Endothelial cell (in vitro differentiated cells): ENCODE results near the gene CFAP54. TPM values are rescaled to one million over a fixed set of nuclear protein-coding genes. Genes with fewer than 3 reads are reported as not detected.

Experiments
- DNase-seq: peaks from one replicate; pipeline ENCODE4 v3.0.0; 2021; ENCODE audit warnings: low spot score
- H3K27ac Mint-ChIP-seq: one replicate; pipeline ENCODE4 v1.8.0; 2021; ENCODE audit warnings: mixed read lengths, inconsistent platforms; ENCODE audit not compliant: unreplicated experiment
- H3K27me3 Mint-ChIP-seq: one replicate; pipeline ENCODE4 v1.8.0; 2021; ENCODE audit warnings: mild to moderate bottlenecking, moderate library complexity, mixed read lengths, inconsistent platforms; ENCODE audit not compliant: unreplicated experiment
- H3K36me3 Mint-ChIP-seq: one replicate; pipeline ENCODE4 v1.8.0; 2021; ENCODE audit warnings: mild to moderate bottlenecking, low read depth, mixed read lengths, inconsistent platforms; ENCODE audit not compliant: unreplicated experiment
- H3K4me1 Mint-ChIP-seq: one replicate; pipeline ENCODE4 v1.8.0; 2021; ENCODE audit warnings: mild to moderate bottlenecking, mixed read lengths, inconsistent platforms; ENCODE audit not compliant: unreplicated experiment
- H3K4me3 Mint-ChIP-seq: one replicate; pipeline ENCODE4 v1.8.0; 2021; ENCODE audit warnings: mild to moderate bottlenecking, mixed read lengths, inconsistent platforms; ENCODE audit not compliant: unreplicated experiment
- H3K9me3 Mint-ChIP-seq: one replicate; pipeline ENCODE4 v1.8.0; 2021; ENCODE audit warnings: mixed read lengths, inconsistent platforms; ENCODE audit not compliant: unreplicated experiment
- CTCF ChIP-seq: fragments of 200-600 bp; sonication (generic); IDR thresholded peaks from one replicate; pipeline ENCODE4 v1.5.0; 2021; ENCODE audit warnings: antibody characterized with exemption; ENCODE audit not compliant: unreplicated experiment
- total RNA-seq: library from RNA; stranded (reverse); fragmentation: NEBNext Ultra II Directional; extraction: Animal tissue kit (Norgen Biotek cat#: 25700); gene quantifications from one replicate; pipeline ENCODE4 v1.2.1, GENCODE V29; 2021; ENCODE audit not compliant: unreplicated experiment

Gene CFAP54
- total RNA-seq, 1 donor from 2014 or later = 2.5 TPM

GRCh38 chr12:96698521-96698920, 209.1 kb downstream of the CFAP54 start:
- Mint-ChIP-seq H3K9me3 (no peaks in the 10 kb centered on the region), H3K4me1 (no peaks in the 10 kb centered on the region), H3K36me3 (no peaks in the 10 kb centered on the region), H3K27ac (no peak overlapping the region), H3K4me3 (no peak overlapping the region), H3K27me3 (no peaks in the 10 kb centered on the region)
- TF ChIP-seq CTCF = no peak
- no peak for DNase-seq

DNA sequence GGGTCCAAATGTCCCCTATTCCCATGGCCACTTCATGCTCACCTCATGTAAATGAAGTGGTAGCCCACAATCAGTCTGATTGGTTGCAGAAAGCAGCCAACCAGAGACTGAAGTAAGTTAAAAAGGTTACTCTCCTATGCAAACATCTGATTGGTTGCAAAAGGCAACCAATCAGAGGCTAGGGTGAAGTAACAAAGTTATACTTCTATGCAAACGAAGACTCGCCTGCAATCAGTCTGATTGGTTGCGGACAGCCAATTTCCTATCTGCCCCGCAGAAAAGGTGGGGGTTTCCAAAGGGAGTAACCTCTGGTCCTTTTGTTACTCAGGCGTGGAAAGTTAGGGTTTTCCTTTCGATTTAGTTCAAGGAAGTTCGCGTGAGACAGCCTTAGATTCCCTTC, 209.6 kb downstream of the CFAP54 start:
- Mint-ChIP-seq H3K9me3 (no peaks in the 10 kb centered on the region), H3K4me1 (no peaks in the 10 kb centered on the region), H3K4me3 (no peak overlapping the region), H3K36me3 (no peaks in the 10 kb centered on the region), H3K27ac (no peak overlapping the region), H3K27me3 (no peaks in the 10 kb centered on the region)
- no peak for TF ChIP-seq CTCF
- DNase-seq = no peak

DNA sequence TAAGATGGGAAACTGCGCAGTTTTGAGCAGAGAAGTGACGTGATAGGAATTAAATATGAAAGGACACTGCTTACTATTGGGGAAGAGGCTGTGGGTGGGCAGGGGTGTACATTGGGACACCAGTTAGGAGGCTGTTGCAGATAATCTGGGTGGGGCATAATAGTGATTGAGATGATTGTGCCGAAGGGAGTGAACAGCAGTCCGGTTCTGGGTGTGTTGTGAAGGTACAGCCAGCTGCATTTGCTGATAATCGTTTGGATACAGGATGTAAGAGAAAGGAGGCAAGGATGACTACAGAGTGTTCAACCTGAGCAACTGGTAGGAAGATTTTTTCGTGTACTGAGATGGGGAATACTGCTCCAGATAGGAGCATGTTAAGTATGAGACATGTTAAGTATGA, 212.5 kb downstream of the CFAP54 start:
- Mint-ChIP-seq H3K9me3 (no peaks in the 10 kb centered on the region), H3K27ac (no peak overlapping the region), H3K36me3 (no peaks in the 10 kb centered on the region), H3K4me3 (no peak overlapping the region), H3K4me1 (no peaks in the 10 kb centered on the region), H3K27me3 (no peaks in the 10 kb centered on the region)
- DNase-seq = no peak
- no peak for TF ChIP-seq CTCF

GRCh38 chr12:96710127-96710745, 220.9 kb downstream of the CFAP54 start:
- Mint-ChIP-seq H3K36me3 (no peaks in the 10 kb centered on the region), H3K27me3 (no peaks in the 10 kb centered on the region), H3K27ac (no peak overlapping the region), H3K4me3 (no peak overlapping the region), H3K4me1 (no peaks in the 10 kb centered on the region), H3K9me3 (no peaks in the 10 kb centered on the region)
- DNase-seq = no peak
- no peak for TF ChIP-seq CTCF

- no peak overlapping the region for H3K4me3 Mint-ChIP-seq
- TF ChIP-seq CTCF = no peak
- H3K9me3 Mint-ChIP-seq = no peaks in the 10 kb centered on the region
- H3K4me1 Mint-ChIP-seq = no peaks in the 10 kb centered on the region
- no peak overlapping the region for H3K27ac Mint-ChIP-seq
- no peaks in the 10 kb centered on the region for H3K36me3 Mint-ChIP-seq
- H3K27me3 Mint-ChIP-seq = no peaks in the 10 kb centered on the region
- DNase-seq = no peak
These were observed 222.0 kb downstream of the CFAP54 start for GRCh38 chr12:96711364-96711763.
